Endothelial cell of umbilical vein (primary cell): ENCODE results near the gene MINK1. TPM values are rescaled to one million over a fixed set of nuclear protein-coding genes. Genes with fewer than 3 reads are reported as not detected.

ENCODE experiments used
- BruUV-seq: library from RNA; stranded (reverse); fragments of 400-500 nt; replicated peaks from 2 replicates; lab custom pipeline; 2021; lab: Mats Ljungman, UMichigan
- CTCF ChIA-PET: fragments of 300-600, 350-600 bp; sonication (Branson Sonifier 250); formaldehyde crosslinking; loops from one replicate; lab custom pipeline; 2021; ENCODE audit warnings: antibody characterized with exemption, inconsistent platforms; lab: Charles Lee
- POLR2A ChIA-PET: fragments of 300-600, 350-600 bp; sonication (Branson Sonifier 250); formaldehyde crosslinking; loops from one replicate; lab custom pipeline; 2021; ENCODE audit warnings: antibody characterized with exemption, inconsistent platforms; lab: Charles Lee
- DNase-seq: peaks from one replicate; pipeline ENCODE4 v3.0.0-alpha.2; 2011; ENCODE audit warnings: low read depth, low spot score
- FAIRE-seq: peaks from 2 replicates; lab custom pipeline; 2011; peaks lifted over from hg19 to GRCh38; lab: Jason Lieb, UNC
- H2AFZ ChIP-seq: 2 replicates; pipeline ENCODE4 v1.6.0; 2012; ENCODE audit warnings: low read depth, low read length, control low read depth, inconsistent platforms
- H3K27ac ChIP-seq: 2 replicates; pipeline ENCODE4 v1.5.1; 2011; ENCODE audit warnings: low read depth, mild to moderate bottlenecking, control low read depth, low read length, moderate library complexity; ENCODE audit not compliant: insufficient read depth
- H3K27me3 ChIP-seq, 2 experiments: 2 replicates each; pipeline versions ENCODE4 v1.6.0 to v1.6.1; 2011; ENCODE audit warnings: low read length in 2 of 2, mixed read lengths in 1 of 2; ENCODE audit not compliant: control insufficient read depth in 2 of 2, insufficient read depth in 2 of 2
- H3K36me3 ChIP-seq, 2 experiments: 2 replicates in 1 of 2; 3 replicates in 1 of 2; pipeline ENCODE4 v1.5.1; 2011; ENCODE audit warnings: low read length in 2 of 2, mild to moderate bottlenecking in 1 of 2, moderate library complexity in 1 of 2; ENCODE audit not compliant: control insufficient read depth in 2 of 2, insufficient read depth in 2 of 2; ENCODE audit errors: extremely low read depth in 1 of 2
- H3K4me1 ChIP-seq: 3 replicates; pipeline ENCODE4 v1.5.1; 2011; ENCODE audit warnings: mild to moderate bottlenecking, low read length; ENCODE audit not compliant: control insufficient read depth, insufficient read depth; ENCODE audit errors: extremely low read depth
- H3K4me2 ChIP-seq: 2 replicates; pipeline ENCODE4 v1.6.1; 2011; ENCODE audit warnings: low read length, control low read depth, mixed read lengths; ENCODE audit not compliant: insufficient read depth
- H3K4me3 ChIP-seq, 3 experiments: fragments of 200-600 bp in 1 of 3; sonication (generic), shearing (Covaris generic) in 1 of 3; replicated peaks in 1 of 3; 2 replicates each; pipeline ENCODE4 v1.5.1; 2011 to 2016; ENCODE audit warnings: control low read depth in 3 of 3, low read length in 3 of 3, mild to moderate bottlenecking in 2 of 3, inconsistent platforms in 1 of 3, low read depth in 1 of 3, moderate library complexity in 1 of 3; ENCODE audit not compliant: insufficient read depth in 1 of 3
- H3K79me2 ChIP-seq: 2 replicates; pipeline ENCODE4 v1.6.0; 2012; ENCODE audit warnings: low read length, inconsistent platforms; ENCODE audit not compliant: control insufficient read depth, insufficient read depth
- H3K9ac ChIP-seq: replicated peaks from 2 replicates; pipeline ENCODE3; 2011; ENCODE audit warnings: low read length, control low read depth; ENCODE audit not compliant: insufficient read depth; ENCODE audit errors: extremely low read depth
- H3K9me1 ChIP-seq: replicated peaks from 3 replicates; pipeline ENCODE4 v1.6.0; 2011; ENCODE audit warnings: mild to moderate bottlenecking, low read length; ENCODE audit not compliant: control insufficient read depth, insufficient read depth; ENCODE audit errors: extremely low read depth
- H3K9me3 ChIP-seq: replicated peaks from 2 replicates; pipeline ENCODE4 v1.5.1; 2012; ENCODE audit warnings: low read length, inconsistent platforms; ENCODE audit not compliant: control insufficient read depth, insufficient read depth
- H4K20me1 ChIP-seq: replicated peaks from 2 replicates; pipeline ENCODE3; 2011; ENCODE audit warnings: mild to moderate bottlenecking, low read length; ENCODE audit not compliant: control insufficient read depth, insufficient read depth; ENCODE audit errors: extremely low read depth
- EZH2 ChIP-seq: IDR thresholded peaks from 2 replicates; pipeline ENCODE4 v1.6.1; 2012; ENCODE audit warnings: borderline replicate concordance, low read depth, mild to moderate bottlenecking, moderate library complexity, low read length, inconsistent platforms; ENCODE audit not compliant: severe bottlenecking
- FOS ChIP-seq: IDR thresholded peaks from 2 replicates; pipeline ENCODE4 v1.6.1; 2011; ENCODE audit warnings: mild to moderate bottlenecking, low read length, moderate library complexity, borderline replicate concordance; ENCODE audit not compliant: insufficient read depth
- GATA2 ChIP-seq: IDR thresholded peaks from 2 replicates; pipeline ENCODE4 v1.7.0; 2011; ENCODE audit warnings: low read depth, mild to moderate bottlenecking, moderate library complexity, mixed read lengths, low read length; ENCODE audit not compliant: insufficient read length, insufficient read depth
- JUN ChIP-seq: IDR thresholded peaks from 2 replicates; pipeline ENCODE4 v1.6.1; 2011; ENCODE audit warnings: borderline replicate concordance, low read depth; ENCODE audit not compliant: insufficient read length, insufficient read depth
- MYC ChIP-seq: IDR thresholded peaks from one replicate; pipeline ENCODE4 v1.6.1; 2011; ENCODE audit warnings: mild to moderate bottlenecking, low read depth, low read length
- POLR2A ChIP-seq: IDR thresholded peaks from 2 replicates; pipeline ENCODE4 v1.6.1; 2012; ENCODE audit warnings: low read depth, mild to moderate bottlenecking, control low read depth, low read length
- POLR2AphosphoS5 ChIP-seq: IDR thresholded peaks from 2 replicates; pipeline ENCODE4 v1.6.1; 2012; ENCODE audit warnings: low read depth, mild to moderate bottlenecking, control low read depth, low read length, moderate library complexity; ENCODE audit not compliant: insufficient read depth
- dilution Hi-C: fragments of 300-500 bp; cut with MboI; formaldehyde crosslinking; loops from one replicate; pipeline ENCODE4 v1.15.0; 2019; ENCODE audit warnings: low sequenced_read_pairs; ENCODE audit not compliant: extremely low pct_ligation_motif_present
- intact Hi-C: fragments of 100-400 bp; cut with micrococcal nuclease; formaldehyde crosslinking; loops from one replicate; pipeline ENCODE4 v1.10.0; 2022
- polyA plus RNA-seq, 4 experiments: library from polyadenylated mRNA; depleted of rRNA in 3 of 4; stranded (reverse) in 3 of 4; unstranded in 1 of 4; fragments of >200 nt; gene quantifications; 2 replicates each; pipeline versions ENCODE4 v1.2.1 to v1.2.3, GENCODE V29; 2011 to 2012; ENCODE audit warnings: missing spikeins in 1 of 4
- total RNA-seq: library from RNA; stranded (reverse); gene quantifications from 2 replicates; pipeline ENCODE4 v1.2.3, GENCODE V29; 2021
- TF ChIP-seq, protein P1 (sequence below), 2 donors: IDR thresholded peaks; 1 replicate in 1 of 2; 2 replicates in 1 of 2; pipeline ENCODE4 v1.5.1; 2011; ENCODE audit warnings: low read length in 2 of 2, mild to moderate bottlenecking in 2 of 2, moderate library complexity in 2 of 2, control low read depth in 1 of 2, inconsistent platforms in 1 of 2, low read depth in 1 of 2; ENCODE audit not compliant: insufficient read depth in 1 of 2; ENCODE audit errors: extremely low read depth in 1 of 2
- TF ChIP-seq, protein P2 (sequence below): IDR thresholded peaks from 2 replicates; pipeline ENCODE4 v1.6.1; 2011; ENCODE audit not compliant: insufficient read depth, insufficient read length

MINK1 gene
- total and polyA plus RNA-seq, 2 donors (not counting 3 experiments of a cell fraction or from before 2014, with no cell fraction given): 53.6 to 89.4 TPM

DNA sequence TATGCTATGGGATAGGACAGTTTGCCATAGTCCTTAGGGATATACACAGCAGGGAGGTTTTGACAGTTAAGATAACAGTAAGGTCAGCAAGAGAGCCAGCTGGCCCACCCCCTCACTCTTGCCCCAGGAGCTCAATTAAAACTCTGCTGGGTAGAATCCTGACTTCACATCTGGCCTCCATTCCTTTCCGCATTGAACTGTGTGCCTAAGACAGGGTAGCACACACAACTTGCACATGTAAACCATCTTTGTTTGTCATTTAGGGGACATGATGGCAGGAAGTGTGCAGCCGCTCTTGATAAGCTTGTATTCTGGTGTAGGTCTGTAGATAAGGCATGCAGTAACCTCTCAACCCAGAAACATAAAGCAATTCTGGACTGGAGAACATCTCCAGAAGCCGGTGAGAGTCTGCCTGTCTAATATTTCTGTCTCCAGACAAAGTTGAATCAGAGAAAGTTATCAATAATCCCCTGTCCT is 5.2 kb downstream of the MINK1 start:
- Histone ChIP-seq H3K79me2 (peaks cover 73% of the 10 kb centered on the region), H3K36me3 (peaks cover 0 to 7% of the 10 kb centered on the region in 2 experiments), H3K27me3 (no peaks in the 10 kb centered on the region), H3K4me1 (peaks cover 15% of the 10 kb centered on the region), H3K4me3 (no peak overlapping the region), H3K9me1 (no peaks in the 10 kb centered on the region), H3K9me3 (no peaks in the 10 kb centered on the region), H3K27ac (no peak overlapping the region), H3K9ac (no peak overlapping the region), H4K20me1 (no peaks in the 10 kb centered on the region), H2AFZ (no peak overlapping the region), H3K4me2 (no peak overlapping the region)
- no peak for TF ChIP-seq POLR2A
- no peak for TF ChIP-seq GATA2
- no peak for TF ChIP-seq MYC
- TF ChIP-seq, protein P1, sequence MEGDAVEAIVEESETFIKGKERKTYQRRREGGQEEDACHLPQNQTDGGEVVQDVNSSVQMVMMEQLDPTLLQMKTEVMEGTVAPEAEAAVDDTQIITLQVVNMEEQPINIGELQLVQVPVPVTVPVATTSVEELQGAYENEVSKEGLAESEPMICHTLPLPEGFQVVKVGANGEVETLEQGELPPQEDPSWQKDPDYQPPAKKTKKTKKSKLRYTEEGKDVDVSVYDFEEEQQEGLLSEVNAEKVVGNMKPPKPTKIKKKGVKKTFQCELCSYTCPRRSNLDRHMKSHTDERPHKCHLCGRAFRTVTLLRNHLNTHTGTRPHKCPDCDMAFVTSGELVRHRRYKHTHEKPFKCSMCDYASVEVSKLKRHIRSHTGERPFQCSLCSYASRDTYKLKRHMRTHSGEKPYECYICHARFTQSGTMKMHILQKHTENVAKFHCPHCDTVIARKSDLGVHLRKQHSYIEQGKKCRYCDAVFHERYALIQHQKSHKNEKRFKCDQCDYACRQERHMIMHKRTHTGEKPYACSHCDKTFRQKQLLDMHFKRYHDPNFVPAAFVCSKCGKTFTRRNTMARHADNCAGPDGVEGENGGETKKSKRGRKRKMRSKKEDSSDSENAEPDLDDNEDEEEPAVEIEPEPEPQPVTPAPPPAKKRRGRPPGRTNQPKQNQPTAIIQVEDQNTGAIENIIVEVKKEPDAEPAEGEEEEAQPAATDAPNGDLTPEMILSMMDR (IDR thresholded peaks at IDR 0.05; ENCODE audit: extremely low read depth in 1 of 2, insufficient read depth in 1 of 2, low read depth in 1 of 2, low read length in 2 of 2): no peak
- TF ChIP-seq FOS: no peak
- TF ChIP-seq EZH2: no peak
- FAIRE-seq (no peak), DNase-seq (no peak)
- CTCF ChIA-PET: interaction anchor here (1.4 to 3.3 kb wide), 3 partner anchors 20 to 48 kb away, joined by 4 to 9 read pairs (median 7); no protein-coding TSS in a partner anchor
- dilution Hi-C loops (no loop called here), intact Hi-C loops (no loop called here)
- BruUV-seq: no TSS peak
- POLR2A ChIA-PET: no interaction called here

DNA sequence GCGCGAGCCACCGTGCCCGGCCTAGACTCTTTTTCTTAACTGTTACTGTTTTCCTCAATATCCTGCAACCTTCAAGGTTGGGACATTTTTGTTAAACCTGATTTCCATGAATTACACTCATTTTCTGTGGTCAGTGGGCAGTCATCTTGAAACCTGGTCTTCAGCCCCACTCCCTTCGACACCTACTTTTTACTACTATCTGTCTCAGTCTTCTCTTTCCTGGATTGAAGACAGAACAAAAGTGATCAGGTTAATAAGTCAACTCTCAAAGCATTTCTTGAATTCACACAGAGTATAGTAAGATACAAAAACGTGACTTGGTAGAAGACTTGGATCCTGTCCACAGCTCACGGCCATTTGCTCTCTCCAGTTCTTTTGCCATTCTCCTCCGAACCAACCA is 6.1 kb downstream of the MINK1 start:
- Histone ChIP-seq H3K9me1 (no peaks in the 10 kb centered on the region), H3K27ac (no peak overlapping the region), H3K4me1 (peaks cover 11% of the 10 kb centered on the region), H3K9me3 (no peaks in the 10 kb centered on the region), H4K20me1 (no peaks in the 10 kb centered on the region), H3K79me2 (peaks cover 69% of the 10 kb centered on the region), H3K36me3 (peaks cover 0 to 7% of the 10 kb centered on the region in 2 experiments), H3K27me3 (no peaks in the 10 kb centered on the region), H3K9ac (no peak overlapping the region), H2AFZ (no peak overlapping the region), H3K4me2 (no peak overlapping the region), H3K4me3 (no peak overlapping the region)
- no TSS peak for BruUV-seq
- ChIA-PET CTCF (interaction anchor here (1.4 to 3.3 kb wide), 2 partner anchors 18 to 49 kb away, joined by 7 to 9 read pairs; no protein-coding TSS in a partner anchor), POLR2A (no interaction called here)
- DNase-seq (no peak), FAIRE-seq (no peak)
- TF ChIP-seq EZH2 (no peak), POLR2AphosphoS5 (no peak), POLR2A (no peak), MYC (no peak), FOS (no peak), GATA2 (no peak), JUN (no peak)
- TF ChIP-seq, protein P2, sequence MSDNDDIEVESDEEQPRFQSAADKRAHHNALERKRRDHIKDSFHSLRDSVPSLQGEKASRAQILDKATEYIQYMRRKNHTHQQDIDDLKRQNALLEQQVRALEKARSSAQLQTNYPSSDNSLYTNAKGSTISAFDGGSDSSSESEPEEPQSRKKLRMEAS: no peak
- TF ChIP-seq, protein P1 (IDR thresholded peaks at IDR 0.05; ENCODE audit: extremely low read depth in 1 of 2, insufficient read depth in 1 of 2, low read depth in 1 of 2, low read length in 2 of 2): no peak
- dilution Hi-C loops (no loop called here), intact Hi-C loops (no loop called here)
